Stimulated activated CD4-positive, alpha-beta T cell treated with anti-CD3 and anti-CD28 coated beads, Interleukin-2, amount 100 ng/mL, for 24 hours (primary cell): ENCODE measurements around the gene RASSF7.
A peak's percentile ranks its signal among the peaks of the same experiment; 100 is the strongest.

Experiments used
- DNase-seq, 2 donors: peaks; one replicate each; pipeline ENCODE4 v3.0.0-alpha.2; 2020

The RASSF7 gene

DNA sequence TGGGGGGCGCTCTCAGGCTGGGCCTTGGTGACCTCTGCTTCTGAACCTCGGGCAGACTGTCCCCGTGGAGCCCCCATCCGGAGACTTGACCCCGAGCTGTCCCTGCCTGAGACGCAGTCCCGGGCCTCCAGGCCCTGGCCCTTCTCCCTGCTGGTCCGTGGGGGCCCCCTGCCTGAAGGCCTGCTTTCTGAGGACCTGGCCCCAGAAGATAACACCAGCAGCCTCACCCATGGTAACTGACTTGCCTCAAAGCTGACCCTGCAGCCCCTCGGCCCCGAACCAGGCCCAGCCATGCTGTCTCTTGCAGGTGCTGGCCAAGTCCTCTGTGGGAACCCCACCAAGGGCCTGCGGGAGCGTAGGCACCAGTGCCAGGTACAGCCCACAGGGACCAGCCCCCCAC lies 9.2 kb upstream of the RASSF7 start:
- DNase-seq, result no peak

DNA sequence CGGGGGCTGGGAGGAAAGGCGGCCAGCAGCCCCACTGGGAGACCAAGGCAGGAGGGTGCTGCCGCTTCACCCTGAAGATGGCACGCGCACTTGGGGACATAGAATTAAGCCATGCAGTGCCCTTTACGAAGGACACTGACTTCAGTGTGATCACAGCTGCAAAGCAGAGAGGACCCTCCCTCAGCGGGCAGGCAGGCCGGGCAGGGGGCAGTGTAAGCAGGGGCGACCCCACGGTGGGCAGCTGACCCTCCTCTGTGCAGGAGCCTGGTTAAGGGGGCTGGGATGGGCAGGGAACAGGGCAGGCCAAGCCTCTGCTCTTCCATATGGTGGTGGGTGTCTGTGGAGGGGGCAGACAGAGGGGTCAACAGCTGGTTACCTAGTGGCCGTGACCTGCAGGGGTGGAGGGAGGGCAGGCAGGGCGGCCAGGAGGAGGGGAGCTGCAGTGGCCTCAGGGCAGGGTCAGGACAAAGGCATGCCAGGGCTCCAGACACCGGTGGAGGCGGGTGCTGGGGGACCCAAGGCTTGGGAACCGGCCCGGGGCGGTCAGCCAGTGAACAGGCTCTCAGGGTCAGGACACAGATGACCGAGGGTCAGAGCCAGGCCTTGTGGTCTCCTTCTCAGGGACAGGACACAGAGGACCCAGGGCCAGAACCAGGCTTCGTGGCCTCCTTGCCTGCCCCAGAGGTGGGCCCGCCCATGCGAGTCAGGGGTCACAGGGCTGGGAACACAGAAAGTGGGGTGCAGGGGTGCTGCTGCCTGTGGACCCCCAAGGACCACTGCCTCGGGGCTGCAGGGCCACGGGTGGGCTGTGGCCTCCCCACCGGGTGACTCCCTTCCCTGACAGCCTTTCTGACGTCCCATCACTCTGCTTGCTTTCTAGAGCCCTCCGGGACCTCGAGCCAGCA lies 7.4 kb upstream of the RASSF7 start:
- no peak for DNase-seq

DNA sequence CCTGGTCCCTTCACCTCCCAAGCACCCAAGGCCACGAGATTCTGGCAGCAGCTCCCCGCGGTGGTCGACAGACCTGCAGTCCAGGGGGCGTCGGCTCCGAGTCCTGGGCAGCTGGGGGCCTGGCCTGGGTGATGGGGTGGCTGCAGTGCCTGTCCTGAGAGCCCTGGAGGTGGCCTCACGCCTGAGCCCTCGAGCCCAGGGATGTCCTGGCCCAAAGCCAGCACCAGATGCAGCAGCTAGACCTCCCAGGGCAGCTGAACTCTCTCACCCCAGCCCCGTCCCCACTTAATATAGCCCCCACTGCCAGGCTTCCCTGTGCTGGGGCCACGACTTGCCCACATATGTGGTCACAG lies 6.8 kb upstream of the RASSF7 start:
- no peak for DNase-seq

DNA sequence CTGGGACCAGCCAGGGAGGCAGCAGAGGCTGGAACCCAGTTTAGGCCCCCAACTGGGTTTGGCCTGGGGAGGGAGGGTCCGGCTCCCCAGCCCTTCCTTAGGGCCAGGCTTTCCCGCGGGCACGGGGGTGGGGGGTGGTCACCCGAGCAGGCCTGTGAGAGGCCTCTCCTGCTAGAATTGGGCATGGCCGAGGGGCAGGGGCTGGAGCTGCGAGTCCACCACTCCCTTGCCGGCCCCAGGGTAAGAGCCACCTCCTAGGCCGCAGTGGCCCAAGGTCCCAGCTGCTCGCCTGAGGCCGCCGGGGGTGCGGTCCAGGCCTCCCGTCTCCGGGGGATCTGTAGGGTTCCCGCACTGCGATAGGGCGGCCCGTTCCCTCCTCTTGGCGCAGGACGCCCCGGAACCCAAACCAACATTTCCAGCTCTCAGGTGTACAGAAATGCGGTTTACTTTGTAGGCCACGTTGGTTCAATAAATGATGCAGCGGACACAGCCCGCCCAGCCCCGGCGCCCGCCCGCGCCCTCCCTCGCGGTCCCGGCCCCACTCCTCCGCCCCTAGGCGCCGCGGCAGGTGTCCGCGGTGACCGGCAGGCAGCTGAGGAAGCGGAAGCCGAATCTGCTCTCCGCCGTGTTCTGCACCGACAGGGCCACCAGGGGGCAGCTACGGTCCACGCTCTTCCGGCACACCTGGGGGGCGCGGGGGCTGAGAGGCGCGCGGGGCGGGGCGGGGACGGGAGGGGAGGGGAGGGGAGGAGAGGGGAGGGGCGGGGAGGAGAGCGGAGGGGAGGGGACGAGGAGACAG lies 6.1 kb upstream of the RASSF7 start:
- peak; percentile 78 to 80 for DNase-seq

DNA sequence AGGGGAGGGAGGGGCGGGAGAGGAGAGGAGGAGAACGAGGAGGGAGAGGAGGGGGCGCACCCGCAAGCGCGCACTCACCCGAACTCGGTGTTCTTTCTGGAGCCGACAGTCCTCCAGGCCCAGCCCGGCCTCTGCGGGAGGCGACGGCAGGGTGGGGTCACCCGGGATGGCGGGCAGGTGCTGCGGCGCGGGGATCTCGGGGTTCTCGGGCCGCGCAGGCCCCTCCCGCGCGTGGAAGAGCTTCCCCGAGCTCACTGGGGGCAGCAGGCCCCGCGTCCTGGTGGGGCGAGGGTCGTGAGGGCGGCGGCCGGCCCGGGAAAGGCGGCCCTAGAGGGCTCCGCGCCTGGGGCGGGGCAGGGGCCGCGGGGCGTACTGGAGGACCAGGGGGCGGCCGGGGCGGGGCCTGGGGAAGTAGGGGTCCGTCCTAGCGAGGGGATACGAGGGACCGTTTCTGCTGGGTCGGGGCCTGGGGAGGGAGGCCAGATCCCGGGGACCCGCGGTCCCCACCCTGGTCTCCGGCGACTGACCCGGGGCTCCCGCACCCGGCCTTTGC lies 5.5 kb upstream of the RASSF7 start:
- DNase-seq, result no peak

DNA sequence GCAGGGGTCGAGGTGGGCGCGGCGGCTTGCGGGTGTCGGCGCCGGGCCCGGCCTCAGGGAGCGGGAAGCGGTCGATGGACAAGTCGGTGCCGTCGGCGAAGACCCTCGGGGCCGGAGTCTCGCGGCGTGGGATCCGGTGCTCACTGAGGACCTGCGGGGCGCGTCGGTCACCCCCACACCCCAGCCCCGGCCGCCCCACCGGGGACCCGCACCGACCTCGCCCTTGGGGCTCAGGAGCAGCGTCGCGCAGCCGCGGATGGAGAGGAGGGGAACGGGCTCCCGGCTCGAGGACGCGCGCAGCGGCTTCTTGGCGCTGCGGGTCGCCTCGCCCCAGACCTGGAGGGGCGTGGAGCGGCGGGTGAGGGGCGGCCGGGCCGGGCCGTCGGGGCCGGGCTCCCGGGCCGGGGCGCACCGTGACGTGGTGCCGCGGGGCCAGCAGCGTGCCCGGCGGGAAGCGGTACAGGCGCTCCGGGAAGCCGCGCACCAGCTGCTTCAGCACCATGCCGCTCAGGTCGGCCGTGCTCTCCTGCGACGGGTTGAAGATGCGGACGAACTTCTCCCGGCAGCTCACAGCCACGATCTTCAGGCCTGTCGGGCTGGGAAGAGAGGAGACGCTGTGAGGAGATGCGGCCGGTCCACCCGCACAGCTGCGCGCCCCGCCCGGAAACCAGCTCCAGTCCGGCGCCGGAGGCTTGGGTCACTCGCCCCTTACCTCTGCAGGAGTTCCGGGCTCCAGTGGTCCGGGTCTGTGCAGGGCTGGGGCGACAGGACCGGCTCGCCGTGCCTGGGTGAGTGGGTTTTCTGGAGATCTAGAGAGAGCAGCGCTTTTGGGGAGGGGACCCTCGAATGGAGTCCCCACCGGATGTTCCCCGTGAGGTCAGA lies 4.7 kb upstream of the RASSF7 start:
- DNase-seq, result no peak

DNA sequence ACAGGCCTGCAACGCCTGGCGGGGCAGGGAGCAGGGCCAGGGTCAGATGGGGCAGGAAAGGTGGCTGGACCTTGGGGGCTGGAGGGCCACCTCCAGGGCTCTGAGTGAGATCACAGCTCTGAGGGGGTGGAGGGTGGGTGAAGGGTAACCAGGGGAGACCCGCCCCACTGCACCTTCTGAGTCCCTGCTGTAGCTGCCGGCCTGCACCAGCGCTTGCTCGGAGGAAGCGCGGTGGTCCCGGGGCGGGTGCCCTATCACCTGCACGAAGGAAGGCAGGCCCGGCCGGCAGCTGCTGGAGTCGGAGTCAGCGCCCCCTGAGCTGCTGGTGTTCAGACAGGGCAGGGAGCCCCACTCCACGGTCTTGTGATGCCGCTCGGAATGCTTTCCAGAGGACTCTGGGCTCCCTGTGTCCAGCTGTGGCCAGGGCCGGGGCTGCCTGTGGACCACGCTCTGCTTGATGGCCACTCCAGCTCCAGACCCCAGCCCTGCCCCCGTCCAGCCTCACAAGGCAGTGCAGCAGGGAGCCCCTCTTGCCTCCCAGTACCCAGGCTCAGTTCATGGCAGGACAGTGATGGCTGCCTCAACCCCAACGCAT lies 4.0 kb upstream of the RASSF7 start:
- no peak for DNase-seq

DNA sequence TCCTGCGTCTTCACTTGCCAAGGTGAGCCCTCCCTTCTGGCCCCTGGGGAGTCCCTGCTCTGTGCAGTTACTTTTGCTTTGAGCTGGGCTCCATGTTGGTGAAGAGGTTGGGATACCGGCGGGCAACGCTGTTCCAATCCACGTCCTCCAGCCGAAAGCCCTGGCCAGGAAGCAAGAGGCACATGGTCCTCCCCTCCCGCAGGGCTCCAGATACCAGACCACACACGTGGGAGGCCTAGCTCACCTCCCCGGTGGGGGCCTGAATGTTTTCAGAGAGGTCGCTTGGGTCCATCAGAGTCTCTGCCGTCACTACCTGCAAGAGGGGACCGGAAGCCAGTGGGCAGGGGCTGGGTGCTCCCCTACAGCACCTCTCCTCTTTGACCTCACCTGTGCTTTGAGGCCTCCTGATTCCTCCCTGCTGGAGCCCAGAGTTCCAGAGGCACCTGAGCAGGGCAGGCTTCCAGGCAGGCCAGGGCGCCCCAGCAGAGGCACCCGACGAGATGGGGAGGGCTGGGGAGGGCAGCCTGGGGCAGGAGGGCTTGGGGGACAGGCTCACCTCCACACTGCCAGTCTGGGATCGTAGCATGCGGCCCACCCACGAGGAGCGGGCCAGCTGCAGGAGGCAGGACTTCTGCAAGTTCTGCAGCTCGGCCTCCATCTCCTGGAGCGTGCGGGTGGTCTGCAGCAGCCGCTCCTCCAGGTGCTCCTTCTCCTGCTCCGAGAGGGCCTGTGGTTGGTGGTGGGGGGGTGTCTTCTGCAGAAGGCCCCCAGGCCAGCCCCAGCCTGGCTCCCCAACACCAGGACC lies 3.2 kb upstream of the RASSF7 start:
- DNase-seq, result no peak

DNA sequence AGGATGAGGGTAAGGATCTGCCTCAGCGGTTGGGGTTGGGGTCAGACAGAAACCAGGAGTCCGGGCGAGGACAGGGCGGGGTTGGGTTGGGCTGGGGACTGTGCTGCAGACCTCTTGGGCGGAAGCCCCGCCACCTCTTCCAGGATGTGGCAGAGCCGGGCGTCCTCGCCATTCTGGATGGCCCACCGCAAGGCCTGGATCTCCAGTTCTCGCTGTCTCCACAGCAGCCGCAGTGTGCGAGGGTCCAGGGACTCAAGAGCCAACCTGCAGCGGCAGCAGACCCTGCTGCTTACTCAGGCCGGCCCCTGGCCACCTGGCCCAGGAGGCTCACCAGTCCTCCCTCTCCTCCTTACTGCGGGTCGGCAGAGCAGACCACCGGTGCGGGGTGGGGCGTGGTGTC lies 2.3 kb upstream of the RASSF7 start:
- no peak for DNase-seq

DNA sequence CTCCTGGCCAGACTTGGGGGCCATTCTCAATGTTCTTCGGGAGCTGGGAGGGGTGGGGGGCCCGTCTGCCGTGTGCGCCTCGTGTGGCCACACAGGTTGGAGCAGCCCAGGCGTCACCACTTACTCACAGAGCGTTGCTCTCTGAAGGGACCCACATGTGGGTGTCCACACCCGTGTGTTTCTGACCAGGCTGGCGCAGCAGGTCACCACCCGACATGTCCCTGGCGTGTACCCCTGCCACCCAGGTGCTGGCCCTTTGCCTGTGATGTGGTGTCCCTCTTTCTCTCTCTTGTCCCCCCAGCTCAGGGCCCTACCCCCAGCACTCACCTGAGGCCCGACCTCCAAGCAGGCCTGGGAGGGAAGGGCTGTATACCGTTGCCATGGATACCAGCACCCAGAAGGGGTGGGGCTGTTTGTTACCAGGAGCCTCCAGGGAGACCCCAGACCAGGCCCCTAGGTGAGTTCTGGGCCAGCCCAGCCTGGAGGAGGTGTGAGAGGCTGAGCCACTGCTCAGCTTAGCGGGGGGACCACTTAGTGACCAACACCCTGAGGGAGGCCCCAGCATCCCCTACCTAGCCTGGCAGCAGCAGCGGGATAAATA lies 1.6 kb upstream of the RASSF7 start:
- DNase-seq, result no peak

DNA sequence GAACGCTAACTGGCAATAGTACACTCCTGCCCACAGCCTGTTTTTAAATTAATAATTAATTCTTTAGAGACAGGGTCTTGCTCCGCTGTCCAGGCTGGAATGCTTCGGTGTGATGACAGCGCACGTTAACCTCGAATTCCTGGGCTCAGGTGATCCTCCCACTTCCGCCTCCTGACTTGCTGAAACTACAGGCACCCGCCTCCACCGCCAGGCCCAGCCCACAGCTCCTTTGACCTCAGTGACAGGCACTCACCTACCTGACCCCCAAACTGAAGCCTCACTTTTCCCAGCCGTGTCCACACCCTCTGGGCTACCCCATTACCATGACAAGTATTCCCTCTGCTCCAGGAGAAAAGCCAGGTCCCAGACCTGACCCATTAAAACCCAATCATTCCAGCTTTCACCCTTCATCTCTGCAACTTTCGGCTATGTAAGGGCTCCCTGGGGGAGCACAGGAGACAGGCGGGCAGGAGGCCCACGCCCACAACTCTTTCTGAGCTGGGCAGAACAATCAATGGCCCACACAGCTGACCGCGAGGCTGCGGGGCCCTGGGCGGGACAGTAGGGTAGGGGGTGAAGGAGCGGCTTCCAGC lies 962 bp upstream of the RASSF7 start:
- no peak for DNase-seq

DNA sequence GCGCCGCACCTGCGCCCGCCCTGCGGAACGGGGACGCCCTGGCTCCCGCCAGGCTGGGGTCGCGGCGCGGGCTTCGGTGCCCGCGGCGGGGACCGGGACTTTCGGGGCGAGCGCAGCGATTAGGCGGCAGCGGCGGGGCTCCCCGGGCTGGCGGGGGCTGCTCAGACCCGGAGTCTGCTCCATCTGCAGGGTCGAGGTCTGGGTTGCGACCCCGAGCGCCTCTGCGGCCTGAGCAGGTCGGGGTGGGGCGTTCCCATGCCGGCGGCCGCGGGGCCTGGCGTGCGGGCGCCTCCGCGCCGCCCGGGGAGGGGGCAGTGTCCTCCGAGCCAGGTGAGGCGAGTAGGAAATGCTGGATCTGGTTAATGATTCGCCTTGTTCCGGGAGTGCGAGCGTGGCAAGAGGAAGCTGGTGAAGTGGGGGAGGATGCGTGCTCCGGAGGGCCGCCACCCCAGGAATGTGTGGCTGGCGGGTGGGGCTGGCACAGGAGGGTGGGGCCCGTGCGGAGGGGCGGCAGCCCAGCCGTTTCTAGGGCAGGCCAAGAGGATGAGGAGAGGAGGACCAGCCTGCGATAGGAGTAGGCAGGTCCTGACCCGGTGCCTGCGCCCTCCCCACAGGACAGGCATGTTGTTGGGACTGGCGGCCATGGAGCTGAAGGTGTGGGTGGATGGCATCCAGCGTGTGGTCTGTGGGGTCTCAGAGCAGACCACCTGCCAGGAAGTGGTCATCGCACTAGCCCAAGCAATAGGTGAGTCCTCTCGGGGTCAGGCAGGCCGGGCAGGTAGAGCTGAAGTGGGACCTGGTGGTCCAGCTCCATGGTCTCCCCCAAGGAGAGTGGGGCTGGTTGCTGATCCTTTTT lies 606 bp downstream of the RASSF7 start:
- DNase-seq, result no peak

DNA sequence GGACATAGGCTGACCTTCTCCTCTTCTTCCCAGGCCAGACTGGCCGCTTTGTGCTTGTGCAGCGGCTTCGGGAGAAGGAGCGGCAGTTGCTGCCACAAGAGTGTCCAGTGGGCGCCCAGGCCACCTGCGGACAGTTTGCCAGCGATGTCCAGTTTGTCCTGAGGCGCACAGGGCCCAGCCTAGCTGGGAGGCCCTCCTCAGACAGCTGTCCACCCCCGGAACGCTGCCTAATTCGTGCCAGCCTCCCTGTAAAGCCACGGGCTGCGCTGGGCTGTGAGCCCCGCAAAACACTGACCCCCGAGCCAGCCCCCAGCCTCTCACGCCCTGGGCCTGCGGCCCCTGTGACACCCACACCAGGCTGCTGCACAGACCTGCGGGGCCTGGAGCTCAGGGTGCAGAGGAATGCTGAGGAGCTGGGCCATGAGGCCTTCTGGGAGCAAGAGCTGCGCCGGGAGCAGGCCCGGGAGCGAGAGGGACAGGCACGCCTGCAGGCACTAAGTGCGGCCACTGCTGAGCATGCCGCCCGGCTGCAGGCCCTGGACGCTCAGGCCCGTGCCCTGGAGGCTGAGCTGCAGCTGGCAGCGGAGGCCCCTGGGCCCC lies 1.4 kb downstream of the RASSF7 start:
- no peak for DNase-seq

DNA sequence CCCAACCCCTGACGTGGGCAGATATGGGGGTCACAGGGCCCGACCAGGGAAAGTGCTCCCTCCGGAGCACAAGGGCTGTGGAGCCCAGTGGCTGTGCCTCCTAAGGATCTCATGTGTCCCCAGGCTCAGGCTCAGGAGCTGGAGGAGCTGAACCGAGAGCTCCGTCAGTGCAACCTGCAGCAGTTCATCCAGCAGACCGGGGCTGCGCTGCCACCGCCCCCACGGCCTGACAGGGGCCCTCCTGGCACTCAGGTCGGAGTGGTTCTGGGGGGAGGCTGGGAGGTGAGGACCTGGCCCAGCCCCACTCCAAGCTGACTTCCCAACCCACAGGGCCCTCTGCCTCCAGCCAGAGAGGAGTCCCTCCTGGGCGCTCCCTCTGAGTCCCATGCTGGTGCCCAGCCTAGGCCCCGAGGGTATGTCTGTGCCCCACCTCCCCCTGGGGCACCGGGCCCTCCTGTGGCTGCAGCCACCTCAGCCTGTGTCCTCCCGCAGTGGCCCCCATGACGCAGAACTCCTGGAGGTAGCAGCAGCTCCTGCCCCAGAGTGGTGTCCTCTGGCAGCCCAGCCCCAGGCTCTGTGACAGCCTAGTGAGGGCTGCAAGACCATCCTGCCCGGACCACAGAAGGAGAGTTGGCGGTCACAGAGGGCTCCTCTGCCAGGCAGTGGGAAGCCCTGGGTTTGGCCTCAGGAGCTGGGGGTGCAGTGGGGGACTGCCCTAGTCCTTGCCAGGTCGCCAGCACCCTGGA lies 2.5 kb downstream of the RASSF7 start:
- DNase-seq, result no peak

DNA sequence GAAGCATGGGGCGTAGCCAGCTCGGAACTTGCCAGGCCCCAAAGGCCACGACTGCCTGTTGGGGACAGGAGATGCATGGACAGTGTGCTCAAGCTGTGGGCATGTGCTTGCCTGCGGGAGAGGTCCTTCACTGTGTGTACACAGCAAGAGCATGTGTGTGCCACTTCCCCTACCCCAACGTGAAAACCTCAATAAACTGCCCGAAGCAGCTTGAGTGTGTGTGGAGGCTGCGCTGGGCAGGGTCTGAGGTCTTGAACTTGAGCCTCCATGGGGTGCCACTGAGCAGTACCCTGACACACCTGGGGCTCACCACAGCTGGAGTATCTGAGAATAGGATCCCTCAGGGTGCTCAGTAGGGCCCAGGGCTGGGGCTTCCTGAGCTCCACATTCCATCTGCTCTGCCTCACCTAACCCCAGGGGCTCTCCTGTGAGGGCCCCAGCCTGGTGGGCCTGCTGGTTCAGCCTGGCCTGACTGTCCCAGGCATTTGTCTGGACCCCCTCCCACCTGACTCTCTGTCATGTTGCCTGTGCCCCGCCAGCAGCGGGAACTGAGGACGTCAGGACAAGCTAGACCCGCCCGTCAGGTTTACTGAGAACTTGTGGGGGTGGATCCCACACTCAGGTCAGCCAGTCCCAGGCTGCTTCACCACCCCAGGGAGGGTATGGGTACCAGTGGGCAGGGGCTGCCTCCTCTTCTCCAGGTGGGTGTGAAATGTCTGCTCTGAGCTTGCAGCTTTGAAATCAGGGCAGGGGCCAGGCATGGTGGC lies 3.2 kb downstream of the RASSF7 start:
- DNase-seq, result no peak

DNA sequence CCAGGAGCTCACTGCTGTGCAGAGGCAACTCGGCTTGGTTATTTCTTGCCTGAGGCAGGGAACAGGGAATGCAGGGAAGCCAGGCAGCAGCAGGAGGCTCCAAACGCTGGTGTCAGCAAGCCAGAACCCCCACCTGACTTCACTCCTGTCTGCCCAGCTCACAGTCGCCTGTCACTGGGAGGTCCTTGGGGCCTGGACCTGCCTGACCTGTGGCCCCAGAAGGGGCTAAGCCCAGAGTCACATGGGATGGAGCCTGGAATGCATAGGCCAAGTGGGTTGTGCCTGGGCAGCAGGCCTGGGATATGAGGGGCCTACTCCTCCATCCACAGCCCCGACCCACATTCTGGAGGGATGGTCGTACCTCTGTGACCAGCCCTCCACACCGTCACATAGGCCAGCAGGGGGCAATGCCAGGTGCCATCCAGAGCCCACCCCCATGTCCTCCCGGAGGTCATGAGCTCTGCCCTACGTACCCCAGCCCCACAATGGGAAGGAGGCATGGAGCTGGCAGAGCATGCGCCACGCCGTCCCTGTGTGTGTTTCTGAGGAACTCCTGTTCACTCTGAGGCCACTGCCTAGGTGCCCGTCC lies 5.2 kb downstream of the RASSF7 start:
- DNase-seq, result no peak

DNA sequence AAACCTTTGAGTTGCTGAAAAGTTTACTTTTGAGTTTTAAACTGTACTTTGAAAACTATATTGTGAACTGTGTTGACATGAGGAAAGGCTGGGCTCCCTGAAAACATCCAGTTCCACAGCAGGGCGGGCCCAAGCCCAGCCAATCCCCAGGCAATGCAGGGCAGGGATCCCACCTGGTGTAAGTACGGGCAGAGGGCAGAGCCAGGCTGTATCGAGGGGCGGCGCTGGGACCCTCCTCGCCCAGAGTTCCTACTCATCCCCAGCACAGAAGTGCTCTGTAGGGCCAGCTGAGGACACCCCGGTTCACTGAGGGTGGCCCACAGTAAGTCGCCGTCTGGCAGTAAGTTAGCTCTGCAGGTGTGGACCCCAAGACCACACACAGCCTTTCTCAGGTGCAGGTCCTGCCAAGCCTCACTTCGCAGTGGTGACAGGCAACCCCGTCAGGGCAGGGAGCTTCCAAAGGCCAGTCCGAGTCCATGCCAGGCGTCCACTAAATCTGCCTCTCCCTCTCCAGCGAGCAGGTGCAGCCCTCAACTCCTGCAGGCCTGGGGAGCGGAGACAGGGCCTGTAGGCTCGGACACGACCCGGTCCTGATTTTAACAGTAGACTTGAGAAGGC lies 6.3 kb downstream of the RASSF7 start:
- no peak for DNase-seq
